Vagina (tissue), 2 donors: ENCODE results near the gene GATA5. TPM values are rescaled to one million over a fixed set of nuclear protein-coding genes. Genes with fewer than 3 reads are reported as not detected.

ENCODE experiments used
- DNase-seq, 2 donors: peaks; one replicate each; pipeline ENCODE4 v3.0.0-alpha.2; 2017; ENCODE audit errors: extremely low spot score in 2 of 2
- H3K27ac ChIP-seq: fragments of 200-600 bp; sonication (generic); one replicate; pipeline ENCODE4 v1.5.1; 2019
- H3K27me3 ChIP-seq: fragments of 200-600 bp; sonication (generic); one replicate; pipeline ENCODE4 v1.5.1; 2019
- H3K36me3 ChIP-seq, 2 donors: fragments of 200-600 bp; sonication (generic); one replicate each; pipeline ENCODE4 v1.5.1; 2017 to 2019
- H3K4me1 ChIP-seq: fragments of 200-600 bp; sonication (generic); one replicate; pipeline ENCODE4 v1.5.1; 2019
- H3K4me3 ChIP-seq, 2 donors: fragments of 200-600 bp; sonication (generic); 1 replicate in 1 of 2; 2 replicates in 1 of 2; pipeline ENCODE4 v1.5.1; 2016 to 2019
- H3K9me3 ChIP-seq: fragments of 200-600 bp; sonication (generic); one replicate; pipeline ENCODE4 v1.5.1; 2019
- CTCF ChIP-seq, 3 experiments: fragments of 450-650 bp in 2 of 3; fragments of 200-600 bp in 1 of 3; sonication (generic) in 1 of 3; IDR thresholded peaks; one replicate each; pipeline ENCODE4 v1.5.1; 2017 to 2019; ENCODE audit warnings: antibody characterized with exemption in 3 of 3, mild to moderate bottlenecking in 2 of 3, moderate library complexity in 2 of 3
- POLR2A ChIP-seq, 2 donors: fragments of 450-650 bp; IDR thresholded peaks; one replicate each; pipeline ENCODE4 v1.6.1; 2017; ENCODE audit warnings: antibody characterized with exemption in 2 of 2, mild to moderate bottlenecking in 2 of 2, moderate library complexity in 2 of 2
- POLR2AphosphoS5 ChIP-seq, 2 donors: sonication (generic); formaldehyde crosslinking; IDR thresholded peaks; one replicate each; pipeline ENCODE4 v1.9.0; 2017; ENCODE audit warnings: antibody characterized with exemption in 2 of 2, mild to moderate bottlenecking in 2 of 2, low read depth in 1 of 2; ENCODE audit not compliant: insufficient read depth in 1 of 2
- intact Hi-C: fragments of 100-400 bp; cut with DNase I; formaldehyde crosslinking; loops from one replicate; pipeline ENCODE4 v1.15.1; 2023
- total RNA-seq: library from RNA; depleted of rRNA; stranded (reverse); fragments of >200 nt; gene quantifications from one replicate; pipeline ENCODE4 v1.2.3, GENCODE V29; 2016

GATA5 gene
- 7.9 TPM for total RNA-seq

- Histone ChIP-seq H3K36me3 (no peaks in the 10 kb centered on the region), H3K27ac (no peak within 1 kb of the TSS), H3K27me3 (peaks cover 21% of the 10 kb centered on the region), H3K4me1 (peaks cover 27% of the 10 kb centered on the region), H3K9me3 (no peaks in the 10 kb centered on the region), H3K4me3 (peak within 1 kb of the TSS; percentile 33 to 50)
- intact Hi-C loops: no loop called here
- no peak for DNase-seq
- TF ChIP-seq POLR2AphosphoS5 (IDR thresholded peaks at IDR 0.05; ENCODE audit: insufficient read depth in 1 of 2, low read depth in 1 of 2): no peak
- no peak for TF ChIP-seq POLR2A (IDR thresholded peaks at IDR 0.05)
- TF ChIP-seq CTCF (IDR thresholded peaks at IDR 0.05): no peak
These were observed at the start of gene GATA5 for GRCh38 chr20:62475772-62476055. Gene GATA5, minus strand, starts transcription at chr20:62475995. Its CDS starts 474 bp downstream, at chr20:62475521.

GRCh38 chr20:62525014-62525413 lies 49.2 kb upstream of the GATA5 start:
- Histone ChIP-seq H3K4me1 (no peaks in the 10 kb centered on the region), H3K27ac (no peak overlapping the region), H3K36me3 (no peaks in the 10 kb centered on the region), H3K27me3 (no peaks in the 10 kb centered on the region), H3K9me3 (no peaks in the 10 kb centered on the region), H3K4me3 (no peak overlapping the region)
- no peak for DNase-seq
- intact Hi-C loops: no loop called here
- TF ChIP-seq POLR2AphosphoS5 (IDR thresholded peaks at IDR 0.05; ENCODE audit: insufficient read depth in 1 of 2, low read depth in 1 of 2) (no peak), POLR2A (IDR thresholded peaks at IDR 0.05) (no peak), CTCF (IDR thresholded peaks at IDR 0.05) (no peak)

GRCh38 chr20:62524505-62524911 lies 48.7 kb upstream of the GATA5 start:
- no peaks in the 10 kb centered on the region for H3K27me3 ChIP-seq
- no peaks in the 10 kb centered on the region for H3K9me3 ChIP-seq
- no peak overlapping the region for H3K27ac ChIP-seq
- TF ChIP-seq POLR2AphosphoS5 (IDR thresholded peaks at IDR 0.05; ENCODE audit: insufficient read depth in 1 of 2, low read depth in 1 of 2): no peak
- TF ChIP-seq POLR2A (IDR thresholded peaks at IDR 0.05): no peak
- no peak for TF ChIP-seq CTCF (IDR thresholded peaks at IDR 0.05)
- H3K4me3 ChIP-seq: no peak overlapping the region
- H3K4me1 ChIP-seq: no peaks in the 10 kb centered on the region
- DNase-seq: no peak
- intact Hi-C loops: no loop called here
- H3K36me3 ChIP-seq: no peaks in the 10 kb centered on the region

GRCh38 chr20:62523473-62524203 lies 47.8 kb upstream of the GATA5 start:
- no peak overlapping the region for H3K4me3 ChIP-seq
- DNase-seq: no peak
- H3K9me3 ChIP-seq: no peaks in the 10 kb centered on the region
- intact Hi-C loops: no loop called here
- no peaks in the 10 kb centered on the region for H3K36me3 ChIP-seq
- no peak overlapping the region for H3K27ac ChIP-seq
- H3K27me3 ChIP-seq: no peaks in the 10 kb centered on the region
- H3K4me1 ChIP-seq: no peaks in the 10 kb centered on the region
- TF ChIP-seq POLR2AphosphoS5 (IDR thresholded peaks at IDR 0.05; ENCODE audit: insufficient read depth in 1 of 2, low read depth in 1 of 2) (no peak), POLR2A (IDR thresholded peaks at IDR 0.05) (no peak), CTCF (IDR thresholded peaks at IDR 0.05) (no peak)

GRCh38 chr20:62522748-62523396 lies 47.1 kb upstream of the GATA5 start:
- DNase-seq: no peak
- no peaks in the 10 kb centered on the region for H3K4me1 ChIP-seq

More at GRCh38 chr20:62522748-62523396, 47.1 kb upstream of the GATA5 start:
- intact Hi-C loops: no loop called here
- Histone ChIP-seq H3K9me3 (no peaks in the 10 kb centered on the region), H3K27ac (no peak overlapping the region), H3K4me3 (no peak overlapping the region), H3K27me3 (no peaks in the 10 kb centered on the region), H3K36me3 (no peaks in the 10 kb centered on the region)
- TF ChIP-seq CTCF (IDR thresholded peaks at IDR 0.05): no peak
- TF ChIP-seq POLR2AphosphoS5 (IDR thresholded peaks at IDR 0.05; ENCODE audit: insufficient read depth in 1 of 2, low read depth in 1 of 2): no peak
- TF ChIP-seq POLR2A (IDR thresholded peaks at IDR 0.05): no peak
